HepG2 (cell line): ENCODE measurements around the gene PLA2G4F. TPM values are rescaled to one million over a fixed set of nuclear protein-coding genes. Genes with fewer than 3 reads are reported as not detected.

Experiments used
- ATAC-seq: fragments of 200-7000 bp; cut with Tn5 transposase; 3 replicates; pipeline ENCODE4 v1.9.1; 2020; ENCODE audit warnings: mild to moderate bottlenecking, moderate library complexity
- BruUV-seq: library from RNA; stranded (reverse); fragments of 400-500 nt; replicated peaks from 2 replicates; lab custom pipeline; 2021; lab: Mats Ljungman, UMichigan
- CTCF ChIA-PET: fragments of 300-600 bp; formaldehyde crosslinking; extraction: SDS; loops from one replicate; lab custom pipeline; 2021; ENCODE audit warnings: low total read pairs, inconsistent platforms, low intra/inter-chr PET ratio; lab: Yijun Ruan, JAX
- POLR2A ChIA-PET: fragments of 350-600 bp; sonication (Branson Sonifier 250); formaldehyde crosslinking; loops from one replicate; lab custom pipeline; 2020; ENCODE audit warnings: antibody characterized with exemption, inconsistent platforms; lab: Yijun Ruan, JAX
- DNase-seq: peaks from one replicate; pipeline ENCODE4 v3.0.0-alpha.2; 2015; ENCODE audit warnings: low spot score
- FAIRE-seq: peaks from 3 replicates; lab custom pipeline; 2011; peaks lifted over from hg19 to GRCh38; lab: Jason Lieb, UNC
- H2AFZ ChIP-seq: one replicate; pipeline ENCODE4 v1.6.1; 2011; ENCODE audit warnings: low read length, inconsistent platforms
- H3K27ac ChIP-seq: fragments of 300-600 bp; 3 replicates; pipeline ENCODE4 v1.8.0; 2011; ENCODE audit warnings: mixed run types, mild to moderate bottlenecking, mixed read lengths, low read length, inconsistent platforms; ENCODE audit not compliant: insufficient read depth; ENCODE audit errors: extremely low read length
- H3K27me3 ChIP-seq, 2 experiments: fragments of 200-600 bp in 1 of 2; 2 replicates in 1 of 2; 3 replicates in 1 of 2; pipeline versions ENCODE4 v1.6.0 to v1.8.0; 2011; ENCODE audit warnings: low read length in 2 of 2, mild to moderate bottlenecking in 2 of 2, moderate library complexity in 2 of 2, inconsistent platforms in 1 of 2; ENCODE audit not compliant: insufficient read depth in 2 of 2, control insufficient read depth in 1 of 2
- H3K36me3 ChIP-seq, 2 experiments: fragments of 200-600 bp in 1 of 2; replicated peaks in 1 of 2; 2 replicates in 1 of 2; 3 replicates in 1 of 2; pipeline versions ENCODE4 v1.5.1 to v1.8.0; 2011; ENCODE audit warnings: low read length in 2 of 2, inconsistent platforms in 1 of 2; ENCODE audit not compliant: insufficient read depth in 2 of 2, control insufficient read depth in 1 of 2
- H3K4me1 ChIP-seq: 2 replicates; pipeline ENCODE4 v1.5.1; 2012; ENCODE audit warnings: low read length, inconsistent platforms; ENCODE audit not compliant: insufficient read depth
- H3K4me2 ChIP-seq: 2 replicates; pipeline ENCODE4 v1.6.0; 2011; ENCODE audit warnings: low read depth, low read length, inconsistent platforms
- H3K4me3 ChIP-seq, 3 experiments: fragments of 200-600 bp in 1 of 3; sonication (generic), shearing (Covaris generic) in 1 of 3; replicated peaks in 1 of 3; 2 replicates each; pipeline ENCODE4 v1.5.1; 2011 to 2016; ENCODE audit warnings: low read length in 3 of 3, inconsistent platforms in 2 of 3, low read depth in 2 of 3, mild to moderate bottlenecking in 2 of 3, control low read depth in 1 of 3, mixed read lengths in 1 of 3; ENCODE audit not compliant: insufficient read depth in 1 of 3
- H3K79me2 ChIP-seq: one replicate; pipeline ENCODE4 v1.6.1; 2011; ENCODE audit warnings: low read length, inconsistent platforms; ENCODE audit not compliant: insufficient read depth
- H3K9ac ChIP-seq: 2 replicates; pipeline ENCODE4 v1.6.0; 2011; ENCODE audit warnings: mild to moderate bottlenecking, low read depth, low read length, inconsistent platforms; ENCODE audit not compliant: insufficient read depth
- H3K9me3 ChIP-seq: 2 replicates; pipeline ENCODE4 v1.5.1; 2012; ENCODE audit warnings: mild to moderate bottlenecking, low read length
- H4K20me1 ChIP-seq: 2 replicates; pipeline ENCODE4 v1.6.0; 2011; ENCODE audit warnings: inconsistent platforms, mild to moderate bottlenecking, low read length, moderate library complexity; ENCODE audit not compliant: insufficient read depth
- CREB1 ChIP-seq, 2 experiments: fragments of 450-650 bp in 1 of 2; IDR thresholded peaks; 2 replicates each; pipeline ENCODE4 v1.6.1; 2016 to 2017; ENCODE audit warnings: control low read depth in 1 of 2, mild to moderate bottlenecking in 1 of 2, missing compliant biosample characterization in 1 of 2, missing genetic modification characterization in 1 of 2
- E2F1 ChIP-seq: sonication (generic); formaldehyde crosslinking; IDR thresholded peaks from 2 replicates; pipeline ENCODE4 v1.5.0; 2020; ENCODE audit warnings: missing genetic modification reagents
- PATZ1 ChIP-seq: sonication (generic); formaldehyde crosslinking; IDR thresholded peaks from 2 replicates; pipeline ENCODE4 v1.4.0; 2020; ENCODE audit warnings: missing genetic modification reagents
- WGBS: methylation state at CpG from one replicate; pipeline ENCODE4 v1.1.6; 2017; ENCODE audit warnings: low lambda C conversion rate; 5-methylcytosine and 5-hydroxymethylcytosine counted together
- in situ Hi-C: cut with HindIII; loops from 2 replicates; pipeline ENCODE4 v1.10.0; 2017; ENCODE audit warnings: low pct_unique_long_range_greater_than_20kb; ENCODE audit not compliant: extremely low pct_ligation_motif_present
- intact Hi-C: fragments of 100-400 bp; cut with micrococcal nuclease; formaldehyde crosslinking; loops from one replicate; pipeline ENCODE4 v1.10.0; 2022; ENCODE audit not compliant: unreplicated experiment
- polyA plus RNA-seq, 8 experiments: library from polyadenylated mRNA; depleted of rRNA in 3 of 8; stranded (reverse) in 7 of 8; unstranded in 1 of 8; fragments of >200 nt; fragmentation: Illumina TruSeq in 4 of 8; extraction: Trizol in 4 of 8; gene quantifications; 2 replicates each; pipeline versions ENCODE4 v1.2.1 to v1.2.3, GENCODE V29; 2011 to 2016; ENCODE audit warnings: low read depth in 4 of 8, missing spikeins in 1 of 8, mixed read lengths in 1 of 8; ENCODE audit not compliant: insufficient read depth in 1 of 8
- total RNA-seq, 5 experiments: library from RNA; depleted of rRNA; stranded (reverse); fragments of >200 nt; fragmentation: Illumina TruSeq; extraction: Trizol; gene quantifications; 2 replicates each; pipeline ENCODE4 v1.2.3, GENCODE V29; 2016; ENCODE audit warnings: low read depth in 1 of 5

PLA2G4F gene
- total and polyA plus RNA-seq, 2 of the 13 experiments (the other 11 are each of a cell fraction or from before 2014, with no cell fraction given) = 0.07 TPM; not detected in 1

GRCh38 chr15:42171122-42171521, 14.7 kb upstream of the PLA2G4F start:
- ChIA-PET POLR2A (no interaction called here), CTCF (no interaction called here)
- no peak for TF ChIP-seq CREB1 (IDR thresholded peaks at IDR 0.05)
- no peak for TF ChIP-seq CREB1 (CRISPR knock-in tag; IDR thresholded peaks at IDR 0.05)
- intact Hi-C loops (no loop called here), in situ Hi-C loops (no loop called here)
- Histone ChIP-seq H3K4me2 (no peak overlapping the region), H3K4me3 (no peak overlapping the region), H3K27me3 (no peaks in the 10 kb centered on the region), H4K20me1 (no peaks in the 10 kb centered on the region), H2AFZ (no peak overlapping the region), H3K36me3 (peaks cover 26 to 60% of the 10 kb centered on the region in 2 experiments), H3K27ac (no peak overlapping the region), H3K79me2 (no peaks in the 10 kb centered on the region), H3K9me3 (no peaks in the 10 kb centered on the region), H3K9ac (no peak overlapping the region), H3K4me1 (no peaks in the 10 kb centered on the region)
- FAIRE-seq (no peak), DNase-seq (no peak), ATAC-seq (no peak)
- 100% methylated on average over 1 of the region's 1 CpG for WGBS
- no TSS peak for BruUV-seq

GRCh38 chr15:42166225-42166940, 9.9 kb upstream of the PLA2G4F start:
- FAIRE-seq (no peak), ATAC-seq (no peak), DNase-seq (no peak)
- no peak overlapping the region for H2AFZ ChIP-seq
- no peaks in the 10 kb centered on the region for H4K20me1 ChIP-seq
- TF ChIP-seq E2F1 (CRISPR knock-in tag) = no peak
- TF ChIP-seq PATZ1 = no peak
- no peaks in the 10 kb centered on the region for H3K4me1 ChIP-seq
- WGBS = 94% methylated on average over 11 of the region's 13 CpGs
- CTCF ChIA-PET = no interaction called here
- no peaks in the 10 kb centered on the region for H3K79me2 ChIP-seq
- no peaks in the 10 kb centered on the region for H3K27me3 ChIP-seq
- no TSS peak for BruUV-seq
- POLR2A ChIA-PET = no interaction called here
- no peak overlapping the region for H3K9ac ChIP-seq
- no peaks in the 10 kb centered on the region for H3K9me3 ChIP-seq
- intact Hi-C loops = no loop called here
- no peak overlapping the region for H3K4me2 ChIP-seq
- in situ Hi-C loops = no loop called here
- H3K27ac ChIP-seq = no peak overlapping the region
- peaks cover 30 to 77% of the 10 kb centered on the region in 2 experiments for H3K36me3 ChIP-seq
- no peak overlapping the region for H3K4me3 ChIP-seq
